ENCODE data around the gene KDM5B.

Gene KDM5B

GRCh38 chr1:202710070-202711045 is 97.9 kb downstream of the KDM5B start, which contains the start of gene SYT2:
Gene SYT2 (minus strand): TSS chr1:202710454. CDS start chr1:202605772, 104,682 bp downstream.
- no peak for DNase-seq

GRCh38 chr1:202709276-202710041 is 98.8 kb downstream of the KDM5B start:
- DNase-seq, result no peak

GRCh38 chr1:202708456-202709275 is 99.6 kb downstream of the KDM5B start:
- DNase-seq, result no peak

GRCh38 chr1:202706851-202707250 is 101.4 kb downstream of the KDM5B start:
- DNase-seq, result no peak

- DNase-seq, result no peak
Observed at GRCh38 chr1:202704601-202705000, 103.6 kb downstream of the KDM5B start.

GRCh38 chr1:202703191-202703590 is 105.0 kb downstream of the KDM5B start:
- DNase-seq, result no peak

GRCh38 chr1:202702088-202702487 is 106.1 kb downstream of the KDM5B start:
- no peak for DNase-seq

GRCh38 chr1:202701200-202701599 is 107.0 kb downstream of the KDM5B start:
- no peak for DNase-seq

- no peak for DNase-seq
Observed at GRCh38 chr1:202700061-202700460, 108.2 kb downstream of the KDM5B start.

GRCh38 chr1:202698276-202698675 is 109.9 kb downstream of the KDM5B start:
- DNase-seq, result no peak

GRCh38 chr1:202697038-202697437 is 111.2 kb downstream of the KDM5B start:
- no peak for DNase-seq

- no peak for DNase-seq
Observed at GRCh38 chr1:202694314-202694713, 113.9 kb downstream of the KDM5B start.

- peak; percentile 22 to 38 (median 31) for DNase-seq
Observed at GRCh38 chr1:202692959-202693555, 115.2 kb downstream of the KDM5B start.

GRCh38 chr1:202691816-202692215 is 116.4 kb downstream of the KDM5B start:
- no peak for DNase-seq

GRCh38 chr1:202689493-202690342 is 118.5 kb downstream of the KDM5B start:
- DNase-seq, result no peak

- DNase-seq, result no peak
Observed at GRCh38 chr1:202689082-202689481, 119.1 kb downstream of the KDM5B start.

GRCh38 chr1:202688401-202688800 is 119.8 kb downstream of the KDM5B start:
- DNase-seq, result no peak

GRCh38 chr1:202687798-202688197 is 120.4 kb downstream of the KDM5B start:
- no peak for DNase-seq

- no peak for DNase-seq
Observed at GRCh38 chr1:202687370-202687769, 120.9 kb downstream of the KDM5B start.

GRCh38 chr1:202685641-202686040 is 122.6 kb downstream of the KDM5B start:
- DNase-seq, result no peak

- DNase-seq, result no peak
Observed at GRCh38 chr1:202684716-202685115, 123.5 kb downstream of the KDM5B start.
